Measurements from ENCODE around the gene RAD50.
"Not testable (repeated sequence)": the region's sequence is repeated elsewhere in the genome, so short reads cannot be mapped to it uniquely, and the experiment has no call there.

DNA sequence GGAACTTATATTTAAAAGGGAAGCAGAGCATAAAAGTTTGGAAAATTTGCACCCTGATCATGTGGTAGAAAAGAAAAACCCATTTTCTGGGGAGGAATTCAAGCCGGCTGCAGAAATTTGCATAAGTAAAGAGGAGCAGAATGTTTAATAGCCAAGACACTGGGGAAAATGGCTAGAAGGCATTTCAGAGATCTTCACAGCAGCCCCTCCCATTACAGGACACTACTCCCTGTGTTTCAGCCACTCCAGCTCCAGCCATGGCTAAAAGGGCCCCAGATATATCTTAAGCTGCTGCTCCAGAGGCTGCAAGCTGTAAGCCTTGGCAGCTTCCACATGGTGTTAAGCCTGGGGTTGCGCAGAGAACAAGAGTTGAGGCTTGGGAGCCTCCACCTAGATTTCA lies 7.8 kb downstream of the RAD50 start:
- TF ChIP-seq, protein P1, sequence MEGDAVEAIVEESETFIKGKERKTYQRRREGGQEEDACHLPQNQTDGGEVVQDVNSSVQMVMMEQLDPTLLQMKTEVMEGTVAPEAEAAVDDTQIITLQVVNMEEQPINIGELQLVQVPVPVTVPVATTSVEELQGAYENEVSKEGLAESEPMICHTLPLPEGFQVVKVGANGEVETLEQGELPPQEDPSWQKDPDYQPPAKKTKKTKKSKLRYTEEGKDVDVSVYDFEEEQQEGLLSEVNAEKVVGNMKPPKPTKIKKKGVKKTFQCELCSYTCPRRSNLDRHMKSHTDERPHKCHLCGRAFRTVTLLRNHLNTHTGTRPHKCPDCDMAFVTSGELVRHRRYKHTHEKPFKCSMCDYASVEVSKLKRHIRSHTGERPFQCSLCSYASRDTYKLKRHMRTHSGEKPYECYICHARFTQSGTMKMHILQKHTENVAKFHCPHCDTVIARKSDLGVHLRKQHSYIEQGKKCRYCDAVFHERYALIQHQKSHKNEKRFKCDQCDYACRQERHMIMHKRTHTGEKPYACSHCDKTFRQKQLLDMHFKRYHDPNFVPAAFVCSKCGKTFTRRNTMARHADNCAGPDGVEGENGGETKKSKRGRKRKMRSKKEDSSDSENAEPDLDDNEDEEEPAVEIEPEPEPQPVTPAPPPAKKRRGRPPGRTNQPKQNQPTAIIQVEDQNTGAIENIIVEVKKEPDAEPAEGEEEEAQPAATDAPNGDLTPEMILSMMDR (IDR thresholded peaks at IDR 0.05; ENCODE audit: insufficient read depth, low read length, poor library complexity, severe bottlenecking) = not testable (repeated sequence)
- TF ChIP-seq EZH2phosphoT487 (conservative IDR thresholded peaks at IDR 0.05; ENCODE audit: low read length) = not testable (repeated sequence)

Data from SU-DHL-6 (cell line).